MM.1S (cell line): ENCODE data around the gene SHC3.

Source experiments
- DNase-seq: peaks from one replicate; pipeline ENCODE4 v3.0.0-alpha.2; 2015
- H2AFZ ChIP-seq: fragments of 300-600 bp; sonication (generic); 2 replicates; pipeline ENCODE4 v1.6.0; 2016; ENCODE audit warnings: antibody characterized with exemption, low read length
- H3F3A ChIP-seq: fragments of 300-600 bp; sonication (generic); 2 replicates; pipeline ENCODE4 v1.6.1; 2016; ENCODE audit warnings: mild to moderate bottlenecking, antibody characterized with exemption, low read length, moderate library complexity, mixed read lengths; ENCODE audit not compliant: insufficient read depth
- H3K27ac ChIP-seq: fragments of 300-600 bp; sonication (generic); 2 replicates; pipeline ENCODE4 v1.5.1; 2016; ENCODE audit warnings: mild to moderate bottlenecking, low read length
- H3K27me3 ChIP-seq: fragments of 300-600 bp; sonication (generic); replicated peaks from 2 replicates; pipeline ENCODE4 v1.6.0; 2016; ENCODE audit warnings: low read length; ENCODE audit not compliant: insufficient read depth
- H3K36me3 ChIP-seq: fragments of 300-600 bp; sonication (generic); replicated peaks from 2 replicates; pipeline ENCODE4 v1.6.1; 2016; ENCODE audit warnings: mild to moderate bottlenecking, low read length, mixed read lengths; ENCODE audit not compliant: insufficient read depth
- H3K4me1 ChIP-seq: fragments of 300-600 bp; sonication (generic); 2 replicates; pipeline ENCODE4 v1.6.1; 2016; ENCODE audit warnings: low read length, mixed read lengths
- H3K4me2 ChIP-seq: fragments of 300-600 bp; sonication (generic); 2 replicates; pipeline ENCODE4 v1.6.0; 2016; ENCODE audit warnings: low read depth, low read length
- H3K4me3 ChIP-seq: fragments of 300-600 bp; sonication (generic); 2 replicates; pipeline ENCODE4 v1.5.1; 2016; ENCODE audit warnings: low read length, mixed read lengths
- H3K79me2 ChIP-seq: fragments of 300-600 bp; sonication (generic); 2 replicates; pipeline ENCODE4 v1.6.1; 2016; ENCODE audit warnings: mixed run types, low read length, mixed read lengths
- H3K9ac ChIP-seq: fragments of 300-600 bp; sonication (generic); 2 replicates; pipeline ENCODE4 v1.6.1; 2016; ENCODE audit warnings: low read length, mixed read lengths
- H3K9me2 ChIP-seq: fragments of 300-600 bp; sonication (generic); replicated peaks from 2 replicates; pipeline ENCODE4 v1.6.1; 2016; ENCODE audit warnings: mild to moderate bottlenecking, low read length, mixed read lengths; ENCODE audit not compliant: insufficient read depth
- H3K9me3 ChIP-seq: fragments of 300-600 bp; sonication (generic); replicated peaks from 2 replicates; pipeline ENCODE4 v1.6.1; 2016; ENCODE audit warnings: mild to moderate bottlenecking, low read length, mixed read lengths; ENCODE audit not compliant: insufficient read depth
- H4K20me1 ChIP-seq: fragments of 300-600 bp; sonication (generic); 2 replicates; pipeline ENCODE4 v1.6.1; 2016; ENCODE audit warnings: mild to moderate bottlenecking, low read length, moderate library complexity, mixed read lengths; ENCODE audit not compliant: insufficient read depth
- CTCF ChIP-seq: fragments of 300-600 bp; sonication (generic); IDR thresholded peaks from 2 replicates; pipeline ENCODE4 v1.5.1; 2016; ENCODE audit warnings: antibody characterized with exemption, low read length, mixed read lengths
- EZH2 ChIP-seq: fragments of 300-600 bp; sonication (generic); optimal IDR thresholded peaks from 2 replicates; pipeline ENCODE3; 2017; ENCODE audit warnings: low read depth, mild to moderate bottlenecking, antibody characterized with exemption, low read length, mixed read lengths
- EZH2phosphoT487 ChIP-seq: fragments of 300-600 bp; sonication (generic); IDR thresholded peaks from 2 replicates; pipeline ENCODE4 v1.6.1; 2018; ENCODE audit warnings: antibody characterized with exemption, low read length

Gene SHC3

GRCh38 chr9:88986776-88987175, 191.8 kb downstream of the SHC3 start:
- Histone ChIP-seq H3K9me3 (no peaks in the 10 kb centered on the region), H3K4me2 (no peak overlapping the region), H3F3A (no peaks in the 10 kb centered on the region), H2AFZ (no peak overlapping the region), H3K27ac (no peak overlapping the region), H3K4me3 (no peak overlapping the region), H3K27me3 (peaks cover 4% of the 10 kb centered on the region), H3K36me3 (no peaks in the 10 kb centered on the region), H3K9ac (no peak overlapping the region), H4K20me1 (no peaks in the 10 kb centered on the region), H3K79me2 (no peaks in the 10 kb centered on the region), H3K4me1 (no peaks in the 10 kb centered on the region), H3K9me2 (no peaks in the 10 kb centered on the region)
- DNase-seq: no peak
- TF ChIP-seq EZH2phosphoT487: no peak
- no peak for TF ChIP-seq CTCF
- TF ChIP-seq EZH2: no peak

- no peak for DNase-seq
- no peaks in the 10 kb centered on the region for H3K27me3 ChIP-seq
- H3K9ac ChIP-seq: no peak overlapping the region
- H3K4me3 ChIP-seq: no peak overlapping the region
- no peak overlapping the region for H2AFZ ChIP-seq
- no peaks in the 10 kb centered on the region for H3K9me3 ChIP-seq
- no peak overlapping the region for H3K27ac ChIP-seq
- H3K36me3 ChIP-seq: no peaks in the 10 kb centered on the region
- H3K4me1 ChIP-seq: no peaks in the 10 kb centered on the region
- TF ChIP-seq CTCF (no peak), EZH2phosphoT487 (no peak), EZH2 (no peak)
- H3F3A ChIP-seq: no peaks in the 10 kb centered on the region
- no peaks in the 10 kb centered on the region for H4K20me1 ChIP-seq
- H3K4me2 ChIP-seq: no peak overlapping the region
- no peaks in the 10 kb centered on the region for H3K9me2 ChIP-seq
- no peaks in the 10 kb centered on the region for H3K79me2 ChIP-seq
Measured at GRCh38 chr9:88985616-88986015, 193.0 kb downstream of the SHC3 start.

- Histone ChIP-seq H3F3A (no peaks in the 10 kb centered on the region), H3K9me2 (no peaks in the 10 kb centered on the region), H3K4me3 (no peak overlapping the region), H3K9me3 (no peaks in the 10 kb centered on the region), H3K4me1 (no peaks in the 10 kb centered on the region), H3K79me2 (no peaks in the 10 kb centered on the region), H2AFZ (no peak overlapping the region), H3K27me3 (no peaks in the 10 kb centered on the region), H3K9ac (no peak overlapping the region), H3K4me2 (no peak overlapping the region), H4K20me1 (no peaks in the 10 kb centered on the region), H3K27ac (no peak overlapping the region), H3K36me3 (no peaks in the 10 kb centered on the region)
- TF ChIP-seq EZH2 (no peak), CTCF (no peak), EZH2phosphoT487 (no peak)
- no peak for DNase-seq
Measured at GRCh38 chr9:88984543-88984883, 194.1 kb downstream of the SHC3 start.
